H1 (cell line): ENCODE data around the gene MS4A15. TPM values are rescaled to one million over a fixed set of nuclear protein-coding genes. Genes with fewer than 3 reads are reported as not detected.

Experiments
- BCL11A ChIP-seq, 2 experiments: IDR thresholded peaks; one replicate each; pipeline ENCODE4 v1.6.1; 2011; ENCODE audit warnings: low read depth in 2 of 2, low read length in 2 of 2, mild to moderate bottlenecking in 2 of 2
- PHF8 ChIP-seq: fragments of 200-600 bp; sonication (generic); conservative IDR thresholded peaks from 2 replicates; pipeline ENCODE4 v1.7.1; 2012; ENCODE audit warnings: low read depth, mild to moderate bottlenecking, inconsistent platforms, low read length, moderate library complexity
- RNF2 ChIP-seq: fragments of 200-900, 300-1000 bp; sonication (generic); IDR thresholded peaks from 2 replicates; pipeline ENCODE4 v1.7.1; 2016; ENCODE audit warnings: borderline replicate concordance, low read depth, mild to moderate bottlenecking, antibody characterized with exemption, low read length; ENCODE audit not compliant: poor library complexity, severe bottlenecking; ENCODE audit errors: missing control alignments
- SIRT6 ChIP-seq: IDR thresholded peaks from one replicate; pipeline ENCODE4 v1.7.1; 2012; ENCODE audit warnings: low read length, inconsistent platforms
- ZNF274 ChIP-seq: IDR thresholded peaks from 2 replicates; pipeline ENCODE4 v1.7.0; 2012; ENCODE audit warnings: low read length, borderline replicate concordance; ENCODE audit errors: extremely low read depth
- polyA plus RNA-seq, 7 experiments: library from polyadenylated mRNA; depleted of rRNA in 3 of 7; stranded (reverse) in 5 of 7; unstranded in 2 of 7; fragments of >200 nt in 5 of 7; fragments of 200-250 nt in 2 of 7; gene quantifications; 1 replicate in 5 of 7; 2 replicates in 1 of 7; 4 replicates in 1 of 7; pipeline versions ENCODE4 v1.2.1 to v1.2.3, GENCODE V29; 2011 to 2013; ENCODE audit warnings: missing spikeins in 2 of 7, mixed read lengths in 2 of 7
- total RNA-seq: library from RNA; stranded (reverse); fragmentation: NEBNext Ultra II Directional; extraction: Animal tissue kit (Norgen Biotek cat#: 25700); gene quantifications from 2 replicates; pipeline ENCODE4 v1.2.1, GENCODE V29; 2021
- TF ChIP-seq, protein P1 (sequence below), 3 experiments: IDR thresholded peaks; 1 replicate in 2 of 3; 2 replicates in 1 of 3; pipeline versions ENCODE4 v1.5.1 to v1.6.1; 2011; ENCODE audit warnings: low read length in 3 of 3, mild to moderate bottlenecking in 3 of 3, inconsistent platforms in 2 of 3, low read depth in 1 of 3, moderate library complexity in 1 of 3; ENCODE audit not compliant: insufficient read depth in 1 of 3; ENCODE audit errors: control extremely low read depth in 1 of 3

The MS4A15 gene
- total and polyA plus RNA-seq, 2 of the 8 experiments (the other 6 are each of a cell fraction or from before 2014, with no cell fraction given) = 0.15 to 0.17 TPM

DNA sequence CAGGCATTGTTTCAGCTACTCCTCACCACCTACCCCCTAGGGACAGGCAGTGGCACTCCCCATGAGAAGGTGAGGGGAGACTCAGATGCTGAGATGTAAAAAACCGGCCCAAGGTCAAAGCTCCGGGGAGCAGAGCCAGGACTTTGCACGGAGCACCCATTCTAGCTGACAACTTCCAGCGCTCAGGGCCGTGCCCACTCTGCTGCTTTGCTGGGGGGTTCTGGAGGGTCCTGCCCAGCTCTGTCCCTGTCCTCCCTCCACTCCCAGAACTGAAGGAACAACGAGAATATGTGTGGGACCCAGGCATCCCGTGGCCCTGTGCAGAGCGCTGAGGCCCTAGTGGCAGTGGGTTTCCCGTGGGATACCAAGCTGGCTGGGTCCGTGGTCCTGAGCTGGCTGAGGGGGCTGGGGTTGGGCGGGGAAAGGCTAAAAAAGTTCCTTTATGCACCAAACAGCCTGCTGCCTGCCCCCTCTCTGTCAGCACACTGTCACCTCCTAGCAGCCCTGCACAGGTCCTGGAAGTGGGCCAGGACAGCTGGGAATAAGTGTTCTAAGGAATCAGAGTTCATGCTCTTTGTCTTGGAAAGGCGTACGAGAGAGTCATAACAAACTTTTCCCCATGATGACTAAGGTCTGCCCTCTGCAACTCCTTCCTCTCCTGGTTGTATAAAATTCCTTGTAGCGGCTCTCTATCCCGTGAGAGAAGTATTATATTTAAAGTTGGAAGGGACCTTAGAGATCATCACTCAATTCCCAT lies 30.3 kb downstream of the MS4A15 start (continued):
- TF ChIP-seq, protein P1, sequence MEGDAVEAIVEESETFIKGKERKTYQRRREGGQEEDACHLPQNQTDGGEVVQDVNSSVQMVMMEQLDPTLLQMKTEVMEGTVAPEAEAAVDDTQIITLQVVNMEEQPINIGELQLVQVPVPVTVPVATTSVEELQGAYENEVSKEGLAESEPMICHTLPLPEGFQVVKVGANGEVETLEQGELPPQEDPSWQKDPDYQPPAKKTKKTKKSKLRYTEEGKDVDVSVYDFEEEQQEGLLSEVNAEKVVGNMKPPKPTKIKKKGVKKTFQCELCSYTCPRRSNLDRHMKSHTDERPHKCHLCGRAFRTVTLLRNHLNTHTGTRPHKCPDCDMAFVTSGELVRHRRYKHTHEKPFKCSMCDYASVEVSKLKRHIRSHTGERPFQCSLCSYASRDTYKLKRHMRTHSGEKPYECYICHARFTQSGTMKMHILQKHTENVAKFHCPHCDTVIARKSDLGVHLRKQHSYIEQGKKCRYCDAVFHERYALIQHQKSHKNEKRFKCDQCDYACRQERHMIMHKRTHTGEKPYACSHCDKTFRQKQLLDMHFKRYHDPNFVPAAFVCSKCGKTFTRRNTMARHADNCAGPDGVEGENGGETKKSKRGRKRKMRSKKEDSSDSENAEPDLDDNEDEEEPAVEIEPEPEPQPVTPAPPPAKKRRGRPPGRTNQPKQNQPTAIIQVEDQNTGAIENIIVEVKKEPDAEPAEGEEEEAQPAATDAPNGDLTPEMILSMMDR (IDR thresholded peaks at IDR 0.05; ENCODE audit: control extremely low read depth in 1 of 3, insufficient read depth in 1 of 3, low read depth in 1 of 3, low read length in 3 of 3) = no peak
- TF ChIP-seq ZNF274 = no peak
- no peak for TF ChIP-seq BCL11A (IDR thresholded peaks at IDR 0.05; ENCODE audit: low read depth in 2 of 2, low read length in 2 of 2)
- no peak for TF ChIP-seq RNF2
- no peak for TF ChIP-seq SIRT6
- TF ChIP-seq PHF8 = no peak
